ENCODE measurements around the gene DTD2.

DNA sequence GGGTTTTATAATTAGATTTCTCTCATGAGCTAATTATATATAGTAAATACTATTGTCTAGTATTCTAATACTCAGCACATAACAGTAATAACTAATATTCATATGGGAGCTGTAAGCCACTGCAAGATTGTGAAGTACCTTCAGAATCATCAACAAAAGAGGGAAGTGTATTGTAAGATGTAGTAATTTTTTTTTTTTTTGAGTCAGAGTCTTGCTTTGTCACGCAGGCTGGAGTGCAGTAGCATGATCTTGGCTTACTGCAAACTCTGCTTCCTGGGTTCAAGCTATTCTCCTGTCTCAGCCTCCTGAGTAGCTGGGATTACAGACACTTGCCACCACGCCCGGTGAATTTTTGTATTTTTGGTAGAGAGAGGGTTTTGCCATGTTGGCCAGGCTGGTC, 27.4 kb upstream of the DTD2 start:
- TF ChIP-seq, protein P1, sequence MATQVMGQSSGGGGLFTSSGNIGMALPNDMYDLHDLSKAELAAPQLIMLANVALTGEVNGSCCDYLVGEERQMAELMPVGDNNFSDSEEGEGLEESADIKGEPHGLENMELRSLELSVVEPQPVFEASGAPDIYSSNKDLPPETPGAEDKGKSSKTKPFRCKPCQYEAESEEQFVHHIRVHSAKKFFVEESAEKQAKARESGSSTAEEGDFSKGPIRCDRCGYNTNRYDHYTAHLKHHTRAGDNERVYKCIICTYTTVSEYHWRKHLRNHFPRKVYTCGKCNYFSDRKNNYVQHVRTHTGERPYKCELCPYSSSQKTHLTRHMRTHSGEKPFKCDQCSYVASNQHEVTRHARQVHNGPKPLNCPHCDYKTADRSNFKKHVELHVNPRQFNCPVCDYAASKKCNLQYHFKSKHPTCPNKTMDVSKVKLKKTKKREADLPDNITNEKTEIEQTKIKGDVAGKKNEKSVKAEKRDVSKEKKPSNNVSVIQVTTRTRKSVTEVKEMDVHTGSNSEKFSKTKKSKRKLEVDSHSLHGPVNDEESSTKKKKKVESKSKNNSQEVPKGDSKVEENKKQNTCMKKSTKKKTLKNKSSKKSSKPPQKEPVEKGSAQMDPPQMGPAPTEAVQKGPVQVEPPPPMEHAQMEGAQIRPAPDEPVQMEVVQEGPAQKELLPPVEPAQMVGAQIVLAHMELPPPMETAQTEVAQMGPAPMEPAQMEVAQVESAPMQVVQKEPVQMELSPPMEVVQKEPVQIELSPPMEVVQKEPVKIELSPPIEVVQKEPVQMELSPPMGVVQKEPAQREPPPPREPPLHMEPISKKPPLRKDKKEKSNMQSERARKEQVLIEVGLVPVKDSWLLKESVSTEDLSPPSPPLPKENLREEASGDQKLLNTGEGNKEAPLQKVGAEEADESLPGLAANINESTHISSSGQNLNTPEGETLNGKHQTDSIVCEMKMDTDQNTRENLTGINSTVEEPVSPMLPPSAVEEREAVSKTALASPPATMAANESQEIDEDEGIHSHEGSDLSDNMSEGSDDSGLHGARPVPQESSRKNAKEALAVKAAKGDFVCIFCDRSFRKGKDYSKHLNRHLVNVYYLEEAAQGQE (IDR thresholded peaks at IDR 0.05; ENCODE audit: insufficient read depth in 1 of 2, low read depth in 2 of 2, low read length in 2 of 2) = no peak
- no peak for TF ChIP-seq POLR2AphosphoS5 (IDR thresholded peaks at IDR 0.05; ENCODE audit: low read depth, low read length)
- TF ChIP-seq SIN3A (IDR thresholded peaks at IDR 0.05; ENCODE audit: borderline replicate concordance, insufficient read depth, low read length) = no peak
- no peak for TF ChIP-seq TAF1 (IDR thresholded peaks at IDR 0.05; ENCODE audit: borderline replicate concordance, insufficient read depth, low read length)

All from PFSK-1 (cell line).